ENCODE data around the gene GEMIN4. TPM values are rescaled to one million over a fixed set of nuclear protein-coding genes. Genes with fewer than 3 reads are reported as not detected.
A peak's percentile ranks its signal among the peaks of the same experiment; 100 is the strongest.
"Not testable (repeated sequence)": the region's sequence is repeated elsewhere in the genome, so short reads cannot be mapped to it uniquely, and the experiment has no call there.

GEMIN4 gene
- polyA plus RNA-seq, 4 donors: 2.7 to 18.3 (median 7.4) TPM

GRCh38 chr17:795721-796120 lies 43.7 kb upstream of the GEMIN4 start:
- no peak overlapping the region for H3K4me3 ChIP-seq (ENCODE audit: low read depth in 1 of 3, low read length in 3 of 3)
- FAIRE-seq (no peak), DNase-seq (no peak)
- 76 to 87% (median 82%) methylated on average over 9 of the region's 9 CpGs for WGBS, 3 donors
- no peaks in the 10 kb centered on the region for H3K9me3 ChIP-seq (ENCODE audit: control insufficient read depth in 2 of 2, insufficient read depth in 1 of 2, low read depth in 1 of 2, low read length in 1 of 2)
- peaks cover 0 to 3% (median 0%) of the 10 kb centered on the region in 3 donors for H3K4me1 ChIP-seq (ENCODE audit: control insufficient read depth in 3 of 3, insufficient read depth in 2 of 3, low read depth in 1 of 3, low read length in 2 of 3)
- peaks cover 0 to 37% (median 4%) of the 10 kb centered on the region in 3 donors for H3K36me3 ChIP-seq (ENCODE audit: control insufficient read depth in 3 of 3, insufficient read depth in 2 of 3, low read depth in 1 of 3, low read length in 3 of 3)
- no peaks in the 10 kb centered on the region for H3K27me3 ChIP-seq (ENCODE audit: control insufficient read depth in 3 of 3, insufficient read depth in 3 of 3, low read length in 3 of 3)
- H3K27ac ChIP-seq (ENCODE audit: low read depth in 1 of 3, low read length in 2 of 3): peak overlapping the region in 1 of 3 donors; percentile 3

DNA sequence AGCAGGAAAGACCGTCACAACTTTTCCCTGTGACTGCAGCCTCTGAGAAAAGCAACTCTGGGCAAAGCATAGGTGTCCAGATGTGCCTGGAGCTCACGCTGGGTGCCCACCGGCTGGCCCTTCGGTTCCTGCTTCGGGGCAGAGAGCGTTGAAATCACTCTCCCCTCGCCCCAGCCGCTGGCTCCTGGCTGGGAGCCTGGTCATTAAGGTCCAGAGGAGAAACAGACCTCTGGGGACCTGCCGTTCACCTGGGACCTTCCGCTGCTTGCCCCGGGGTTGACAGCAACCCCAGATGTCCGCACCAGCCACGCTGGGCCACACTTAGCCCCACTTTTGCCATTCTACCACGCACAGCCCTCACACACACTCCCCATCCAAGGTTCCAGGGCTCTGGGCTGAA lies 43.2 kb upstream of the GEMIN4 start:
- DNase-seq (no peak), FAIRE-seq (no peak)
- Histone ChIP-seq H3K9me3 (ENCODE audit: control insufficient read depth in 2 of 2, insufficient read depth in 1 of 2, low read depth in 1 of 2, low read length in 1 of 2) (no peaks in the 10 kb centered on the region), H3K27ac (ENCODE audit: low read depth in 1 of 3, low read length in 2 of 3) (peak overlapping the region in 1 of 3 donors; percentile 3), H3K4me1 (ENCODE audit: control insufficient read depth in 3 of 3, insufficient read depth in 2 of 3, low read depth in 1 of 3, low read length in 2 of 3) (peaks cover 0 to 3% (median 0%) of the 10 kb centered on the region in 3 donors), H3K27me3 (ENCODE audit: control insufficient read depth in 3 of 3, insufficient read depth in 3 of 3, low read length in 3 of 3) (no peaks in the 10 kb centered on the region), H3K36me3 (ENCODE audit: control insufficient read depth in 3 of 3, insufficient read depth in 2 of 3, low read depth in 1 of 3, low read length in 3 of 3) (peaks cover 0 to 35% (median 4%) of the 10 kb centered on the region in 3 donors), H3K4me3 (ENCODE audit: low read depth in 1 of 3, low read length in 3 of 3) (peak overlapping the region in 1 of 3 donors; percentile 8)
- WGBS, 3 donors: 68 to 74% (median 72%) methylated on average over 11 to 14 of the region's 14 CpGs

DNA sequence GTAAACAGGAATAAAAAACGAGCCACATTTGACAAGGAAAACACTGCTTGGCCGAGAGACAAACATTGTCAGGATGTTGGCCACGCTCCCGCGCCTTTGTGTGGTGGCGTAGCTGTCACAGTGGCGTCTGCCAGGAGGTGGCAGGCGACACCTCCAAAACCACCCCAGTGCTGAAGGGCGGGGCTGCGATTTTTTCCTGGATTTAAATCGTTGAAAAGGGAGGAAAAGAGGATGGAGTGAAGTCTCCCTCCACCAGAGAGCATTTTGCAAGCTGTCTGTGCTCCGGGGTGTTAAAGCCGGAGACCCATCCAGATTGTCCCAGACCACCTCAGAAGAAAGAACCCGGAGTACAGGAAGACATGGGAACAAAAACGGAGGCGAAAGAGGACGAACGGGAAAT lies 42.8 kb upstream of the GEMIN4 start:
- H3K36me3 ChIP-seq (ENCODE audit: control insufficient read depth in 3 of 3, insufficient read depth in 2 of 3, low read depth in 1 of 3, low read length in 3 of 3): peaks cover 0 to 39% (median 4%) of the 10 kb centered on the region in 3 donors
- H3K27ac ChIP-seq (ENCODE audit: low read depth in 1 of 3, low read length in 2 of 3): peak overlapping the region in 1 of 3 donors; percentile 3
- peak; percentile 61 to 74 for DNase-seq
- WGBS, 3 donors: 16 to 20% (median 19%) methylated on average over 18 of the region's 18 CpGs
- no peaks in the 10 kb centered on the region for H3K9me3 ChIP-seq (ENCODE audit: control insufficient read depth in 2 of 2, insufficient read depth in 1 of 2, low read depth in 1 of 2, low read length in 1 of 2)
- no peak for FAIRE-seq
- peaks cover 0 to 3% (median 0%) of the 10 kb centered on the region in 3 donors for H3K4me1 ChIP-seq (ENCODE audit: control insufficient read depth in 3 of 3, insufficient read depth in 2 of 3, low read depth in 1 of 3, low read length in 2 of 3)
- H3K27me3 ChIP-seq (ENCODE audit: control insufficient read depth in 3 of 3, insufficient read depth in 3 of 3, low read length in 3 of 3): no peaks in the 10 kb centered on the region
- peak overlapping the region in 1 of 3 donors; percentile 8 for H3K4me3 ChIP-seq (ENCODE audit: low read depth in 1 of 3, low read length in 3 of 3)

GRCh38 chr17:792277-792676 lies 40.2 kb upstream of the GEMIN4 start:
- Histone ChIP-seq H3K27ac (ENCODE audit: low read depth in 1 of 3, low read length in 2 of 3) (no peak overlapping the region), H3K4me3 (ENCODE audit: low read depth in 1 of 3, low read length in 3 of 3) (no peak overlapping the region), H3K9me3 (ENCODE audit: control insufficient read depth in 2 of 2, insufficient read depth in 1 of 2, low read depth in 1 of 2, low read length in 1 of 2) (no peaks in the 10 kb centered on the region), H3K36me3 (ENCODE audit: control insufficient read depth in 3 of 3, insufficient read depth in 2 of 3, low read depth in 1 of 3, low read length in 3 of 3) (peaks cover 0 to 59% (median 11%) of the 10 kb centered on the region in 3 donors), H3K27me3 (ENCODE audit: control insufficient read depth in 3 of 3, insufficient read depth in 3 of 3, low read length in 3 of 3) (no peaks in the 10 kb centered on the region), H3K4me1 (ENCODE audit: control insufficient read depth in 3 of 3, insufficient read depth in 2 of 3, low read depth in 1 of 3, low read length in 2 of 3) (peaks cover 0 to 3% (median 0%) of the 10 kb centered on the region in 3 donors)
- FAIRE-seq (no peak), DNase-seq (no peak)
- 75 to 82% (median 78%) methylated on average over 9 of the region's 9 CpGs for WGBS, 3 donors

GRCh38 chr17:791829-792228 lies 39.8 kb upstream of the GEMIN4 start:
- DNase-seq: no peak
- peaks cover 0 to 3% (median 0%) of the 10 kb centered on the region in 3 donors for H3K4me1 ChIP-seq (ENCODE audit: control insufficient read depth in 3 of 3, insufficient read depth in 2 of 3, low read depth in 1 of 3, low read length in 2 of 3)
- H3K9me3 ChIP-seq (ENCODE audit: control insufficient read depth in 2 of 2, insufficient read depth in 1 of 2, low read depth in 1 of 2, low read length in 1 of 2): no peaks in the 10 kb centered on the region
- no peak for FAIRE-seq
- no peak overlapping the region for H3K27ac ChIP-seq (ENCODE audit: low read depth in 1 of 3, low read length in 2 of 3)
- H3K4me3 ChIP-seq (ENCODE audit: low read depth in 1 of 3, low read length in 3 of 3): no peak overlapping the region
- WGBS, 3 donors: 90 to 92% (median 90%) methylated on average over 19 of the region's 19 CpGs
- H3K36me3 ChIP-seq (ENCODE audit: control insufficient read depth in 3 of 3, insufficient read depth in 2 of 3, low read depth in 1 of 3, low read length in 3 of 3): peaks cover 0 to 57% (median 11%) of the 10 kb centered on the region in 3 donors
- no peaks in the 10 kb centered on the region for H3K27me3 ChIP-seq (ENCODE audit: control insufficient read depth in 3 of 3, insufficient read depth in 3 of 3, low read length in 3 of 3)

- FAIRE-seq; H3K27me3 ChIP-seq (ENCODE audit: control insufficient read depth in 3 of 3, insufficient read depth in 3 of 3, low read length in 3 of 3); H3K4me1 ChIP-seq (ENCODE audit: control insufficient read depth in 3 of 3, insufficient read depth in 2 of 3, low read depth in 1 of 3, low read length in 2 of 3); H3K27ac ChIP-seq (ENCODE audit: low read depth in 1 of 3, low read length in 2 of 3); DNase-seq; H3K4me3 ChIP-seq (ENCODE audit: low read depth in 1 of 3, low read length in 3 of 3); H3K9me3 ChIP-seq (ENCODE audit: control insufficient read depth in 2 of 2, insufficient read depth in 1 of 2, low read depth in 1 of 2, low read length in 1 of 2): not testable (repeated sequence)
- peaks cover 0 to 58% (median 11%) of the 10 kb centered on the region in 3 donors for H3K36me3 ChIP-seq (ENCODE audit: control insufficient read depth in 3 of 3, insufficient read depth in 2 of 3, low read depth in 1 of 3, low read length in 3 of 3)
- 91 to 96% (median 91%) methylated on average over 8 to 10 of the region's 12 CpGs for WGBS, 3 donors
Measured at GRCh38 chr17:790874-791247, 38.8 kb upstream of the GEMIN4 start.

- H3K27me3 ChIP-seq (ENCODE audit: control insufficient read depth in 3 of 3, insufficient read depth in 3 of 3, low read length in 3 of 3); DNase-seq; H3K9me3 ChIP-seq (ENCODE audit: control insufficient read depth in 2 of 2, insufficient read depth in 1 of 2, low read depth in 1 of 2, low read length in 1 of 2); H3K4me1 ChIP-seq (ENCODE audit: control insufficient read depth in 3 of 3, insufficient read depth in 2 of 3, low read depth in 1 of 3, low read length in 2 of 3); H3K4me3 ChIP-seq (ENCODE audit: low read depth in 1 of 3, low read length in 3 of 3); FAIRE-seq; H3K27ac ChIP-seq (ENCODE audit: low read depth in 1 of 3, low read length in 2 of 3): not testable (repeated sequence)
- 86 to 93% (median 92%) methylated on average over 29 to 34 of the region's 38 CpGs for WGBS, 3 donors
- peaks cover 0 to 55% (median 11%) of the 10 kb centered on the region in 3 donors for H3K36me3 ChIP-seq (ENCODE audit: control insufficient read depth in 3 of 3, insufficient read depth in 2 of 3, low read depth in 1 of 3, low read length in 3 of 3)
Measured at GRCh38 chr17:789931-790873, 38.1 kb upstream of the GEMIN4 start.

GRCh38 chr17:789160-789840 lies 37.2 kb upstream of the GEMIN4 start:
- Histone ChIP-seq H3K27me3 (ENCODE audit: control insufficient read depth in 3 of 3, insufficient read depth in 3 of 3, low read length in 3 of 3) (no peaks in the 10 kb centered on the region), H3K27ac (ENCODE audit: low read depth in 1 of 3, low read length in 2 of 3) (no peak overlapping the region)
- no peak for FAIRE-seq

More at GRCh38 chr17:789160-789840, 37.2 kb upstream of the GEMIN4 start:
- H3K4me1 ChIP-seq (ENCODE audit: control insufficient read depth in 3 of 3, insufficient read depth in 2 of 3, low read depth in 1 of 3, low read length in 2 of 3): no peaks in the 10 kb centered on the region
- H3K36me3 ChIP-seq (ENCODE audit: control insufficient read depth in 3 of 3, insufficient read depth in 2 of 3, low read depth in 1 of 3, low read length in 3 of 3): peaks cover 0 to 59% (median 11%) of the 10 kb centered on the region in 3 donors
- H3K4me3 ChIP-seq (ENCODE audit: low read depth in 1 of 3, low read length in 3 of 3): no peak overlapping the region
- DNase-seq: no peak
- H3K9me3 ChIP-seq (ENCODE audit: control insufficient read depth in 2 of 2, insufficient read depth in 1 of 2, low read depth in 1 of 2, low read length in 1 of 2): no peaks in the 10 kb centered on the region
- 91 to 93% (median 91%) methylated on average over 14 of the region's 14 CpGs for WGBS, 3 donors

All from small intestine (tissue), 7 donors.